HG02973 (cell line): ENCODE data around the gene APOF.
"Not testable (repeated sequence)": the region's sequence is repeated elsewhere in the genome, so short reads cannot be mapped to it uniquely, and the experiment has no call there.

ENCODE experiments used
- ATAC-seq: cut with Tn5 transposase; IDR thresholded peaks from one replicate; pipeline ENCODE4 v1.9.1; 2021; ENCODE audit warnings: moderate library complexity; ENCODE audit not compliant: unreplicated experiment

The APOF gene

GRCh38 chr12:56373515-56373914, 10.9 kb upstream of the APOF start:
- no peak for ATAC-seq

GRCh38 chr12:56366948-56367347, 4.3 kb upstream of the APOF start:
- ATAC-seq: no peak

GRCh38 chr12:56361487-56362129, 1.0 kb downstream of the APOF start:
- no peak for ATAC-seq

GRCh38 chr12:56359851-56360767, 2.5 kb downstream of the APOF start, which contains the start of gene STAT2:
TSS of gene STAT2 (minus strand) at chr12:56360107. CDS start at chr12:56356571, 3,536 bp downstream.
- peak; percentile 88 for ATAC-seq

- ATAC-seq: no peak
Measured at GRCh38 chr12:56358836-56359532, 3.7 kb downstream of the APOF start.

GRCh38 chr12:56351325-56351724, 11.3 kb downstream of the APOF start:
- no peak for ATAC-seq

GRCh38 chr12:56350662-56351061, 12.0 kb downstream of the APOF start:
- no peak for ATAC-seq

- no peak for ATAC-seq
Measured at GRCh38 chr12:56348776-56349175, 13.9 kb downstream of the APOF start.

GRCh38 chr12:56347255-56347654, 15.4 kb downstream of the APOF start:
- ATAC-seq: not testable (repeated sequence)

GRCh38 chr12:56346675-56347074, 16.0 kb downstream of the APOF start:
- ATAC-seq: no peak

- ATAC-seq: not testable (repeated sequence)
Measured at GRCh38 chr12:56342290-56342689, 20.4 kb downstream of the APOF start.

- ATAC-seq: no peak
Measured at GRCh38 chr12:56341616-56342015, 21.0 kb downstream of the APOF start.

GRCh38 chr12:56339158-56339422, 23.6 kb downstream of the APOF start:
- ATAC-seq: no peak

GRCh38 chr12:56338308-56339157, 24.1 kb downstream of the APOF start, which contains the start of gene IL23A:
TSS of gene IL23A (plus strand) at chr12:56338884. CDS start at chr12:56339045, 161 bp downstream.
- peak; percentile 34 for ATAC-seq

- no peak for ATAC-seq
Measured at GRCh38 chr12:56337753-56338251, 24.9 kb downstream of the APOF start.

- ATAC-seq: no peak
Measured at GRCh38 chr12:56336361-56337167, 26.1 kb downstream of the APOF start.

GRCh38 chr12:56335527-56335926, 27.1 kb downstream of the APOF start:
- ATAC-seq: not testable (repeated sequence)

GRCh38 chr12:56334490-56334793, 28.2 kb downstream of the APOF start:
- no peak for ATAC-seq

GRCh38 chr12:56333679-56334489, 28.8 kb downstream of the APOF start, which contains the start of gene PAN2:
TSS of gene PAN2 (minus strand) at chr12:56334000. CDS start at chr12:56333094, 906 bp downstream.
- ATAC-seq: peak; percentile 80
